NB4 (cell line): ENCODE results near the gene IMMP1L.

ENCODE experiments used
- DNase-seq: peaks from one replicate; pipeline ENCODE4 v3.0.0; 2010; ENCODE audit warnings: low read depth
- H3K4me3 ChIP-seq: one replicate; pipeline ENCODE4 v1.5.1; 2011; ENCODE audit warnings: mild to moderate bottlenecking, low read depth, low read length, moderate library complexity
- MYC ChIP-seq: IDR thresholded peaks from 2 replicates; pipeline ENCODE4 v1.6.1; 2011; ENCODE audit warnings: low read depth, low read length
- POLR2A ChIP-seq: IDR thresholded peaks from 2 replicates; pipeline ENCODE4 v1.6.1; 2011; ENCODE audit warnings: mild to moderate bottlenecking; ENCODE audit not compliant: insufficient read length; ENCODE audit errors: extremely low read depth
- TF ChIP-seq, protein P1 (sequence below): IDR thresholded peaks from one replicate; pipeline ENCODE4 v1.5.1; 2012; ENCODE audit warnings: low read depth, low read length
- TF ChIP-seq, protein P2 (sequence below): IDR thresholded peaks from 2 replicates; pipeline ENCODE4 v1.6.1; 2011; ENCODE audit warnings: low read depth, low read length

IMMP1L gene

DNA sequence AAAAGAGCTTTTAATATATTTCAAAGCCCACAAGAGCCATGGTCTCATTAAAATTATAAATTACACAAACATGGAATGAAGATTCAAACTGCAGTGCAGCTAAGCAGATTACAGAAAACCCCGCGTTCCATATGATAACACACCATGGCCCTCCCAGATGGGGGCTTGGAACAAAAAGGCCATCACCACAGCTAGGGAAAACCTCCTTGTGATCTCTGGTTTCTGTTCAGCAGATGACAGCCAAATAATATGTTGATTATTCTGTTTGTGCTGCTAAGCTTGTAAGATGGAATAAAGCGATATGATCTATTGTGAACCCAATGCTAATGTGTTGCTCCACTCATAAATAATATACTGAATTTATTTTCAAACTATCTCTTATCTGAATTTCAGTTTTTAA lies 28.5 kb downstream of the IMMP1L start:
- no peak overlapping the region for H3K4me3 ChIP-seq
- no peak for DNase-seq
- TF ChIP-seq, protein P1, sequence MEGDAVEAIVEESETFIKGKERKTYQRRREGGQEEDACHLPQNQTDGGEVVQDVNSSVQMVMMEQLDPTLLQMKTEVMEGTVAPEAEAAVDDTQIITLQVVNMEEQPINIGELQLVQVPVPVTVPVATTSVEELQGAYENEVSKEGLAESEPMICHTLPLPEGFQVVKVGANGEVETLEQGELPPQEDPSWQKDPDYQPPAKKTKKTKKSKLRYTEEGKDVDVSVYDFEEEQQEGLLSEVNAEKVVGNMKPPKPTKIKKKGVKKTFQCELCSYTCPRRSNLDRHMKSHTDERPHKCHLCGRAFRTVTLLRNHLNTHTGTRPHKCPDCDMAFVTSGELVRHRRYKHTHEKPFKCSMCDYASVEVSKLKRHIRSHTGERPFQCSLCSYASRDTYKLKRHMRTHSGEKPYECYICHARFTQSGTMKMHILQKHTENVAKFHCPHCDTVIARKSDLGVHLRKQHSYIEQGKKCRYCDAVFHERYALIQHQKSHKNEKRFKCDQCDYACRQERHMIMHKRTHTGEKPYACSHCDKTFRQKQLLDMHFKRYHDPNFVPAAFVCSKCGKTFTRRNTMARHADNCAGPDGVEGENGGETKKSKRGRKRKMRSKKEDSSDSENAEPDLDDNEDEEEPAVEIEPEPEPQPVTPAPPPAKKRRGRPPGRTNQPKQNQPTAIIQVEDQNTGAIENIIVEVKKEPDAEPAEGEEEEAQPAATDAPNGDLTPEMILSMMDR, result no peak
- TF ChIP-seq, protein P2, sequence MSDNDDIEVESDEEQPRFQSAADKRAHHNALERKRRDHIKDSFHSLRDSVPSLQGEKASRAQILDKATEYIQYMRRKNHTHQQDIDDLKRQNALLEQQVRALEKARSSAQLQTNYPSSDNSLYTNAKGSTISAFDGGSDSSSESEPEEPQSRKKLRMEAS, result no peak
- TF ChIP-seq POLR2A (no peak), MYC (no peak)

DNA sequence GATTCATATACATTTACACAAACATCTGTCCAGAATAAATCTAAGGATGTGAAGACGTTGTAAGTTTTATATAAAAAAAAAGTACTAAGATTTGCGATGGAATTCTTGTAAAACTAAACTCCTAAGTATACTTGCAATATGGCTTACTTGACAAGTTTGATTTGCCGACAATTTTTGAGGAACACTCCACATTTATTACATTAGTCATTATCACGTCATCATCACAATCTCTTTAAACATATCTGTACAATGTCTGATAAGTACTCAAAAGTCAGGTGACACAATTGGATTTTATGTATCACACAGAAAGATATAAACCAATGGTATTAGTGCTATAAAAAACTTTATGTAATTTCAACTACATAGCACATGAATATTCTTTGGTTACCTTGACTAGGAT lies 30.4 kb downstream of the IMMP1L start:
- TF ChIP-seq, protein P1, result no peak
- TF ChIP-seq POLR2A (no peak), MYC (no peak)
- TF ChIP-seq, protein P2, result no peak
- no peak for DNase-seq
- no peak overlapping the region for H3K4me3 ChIP-seq

DNA sequence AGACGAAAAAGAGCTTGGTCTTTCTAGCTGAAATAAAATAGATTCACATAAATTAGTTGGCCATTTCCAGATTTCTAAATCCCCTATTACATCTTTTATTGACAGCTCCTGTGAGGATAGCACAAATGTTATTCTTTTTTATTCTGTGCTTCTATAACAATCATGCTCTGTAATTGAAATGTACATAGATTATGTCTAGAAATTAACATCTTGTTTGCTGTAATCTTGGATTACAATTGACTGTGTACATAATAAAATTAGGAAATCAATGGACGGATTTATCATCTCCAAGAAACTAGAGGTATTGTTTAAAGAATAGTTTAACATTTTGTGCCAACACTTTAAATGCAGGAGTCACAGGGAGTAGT lies 31.2 kb downstream of the IMMP1L start:
- TF ChIP-seq MYC, result no peak
- no peak for TF ChIP-seq POLR2A
- TF ChIP-seq, protein P2, result no peak
- TF ChIP-seq, protein P1, result no peak
- DNase-seq, result no peak
- H3K4me3 ChIP-seq, result no peak overlapping the region

DNA sequence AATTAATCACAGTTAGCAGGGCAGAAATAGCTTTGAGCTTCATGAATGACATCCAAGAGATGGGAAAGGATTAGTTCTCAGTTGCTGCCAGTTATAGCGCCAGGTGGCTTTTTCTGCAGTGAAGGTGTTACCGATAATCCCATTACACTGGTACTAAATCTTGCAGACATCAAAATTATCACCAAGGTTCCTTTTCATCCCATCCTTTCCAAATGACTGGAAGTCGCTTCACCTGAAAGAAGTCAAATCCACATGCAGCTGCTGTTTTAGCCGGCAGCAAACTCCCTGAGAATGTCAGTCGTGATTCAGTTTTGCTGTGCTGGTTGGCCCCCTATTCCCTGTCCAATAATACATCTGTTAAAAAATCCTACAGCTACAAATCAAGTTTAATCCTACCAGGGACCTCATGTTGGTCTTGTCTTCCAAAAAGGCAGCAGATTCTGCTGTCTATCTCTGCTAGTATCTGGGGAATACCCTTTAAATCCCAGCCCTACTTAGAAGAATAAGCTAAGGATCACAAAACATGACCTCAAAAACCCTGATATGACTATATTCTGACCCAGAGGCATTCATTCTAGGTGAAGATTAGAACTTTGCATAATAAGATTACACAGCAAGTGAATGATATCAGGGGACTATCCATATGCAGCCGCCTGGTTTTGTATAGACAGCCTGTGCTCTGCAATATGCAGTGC lies 31.7 kb downstream of the IMMP1L start:
- no peak overlapping the region for H3K4me3 ChIP-seq
- DNase-seq, result no peak
- TF ChIP-seq MYC (no peak), POLR2A (no peak)
- TF ChIP-seq, protein P2, result no peak
- TF ChIP-seq, protein P1, result no peak

DNA sequence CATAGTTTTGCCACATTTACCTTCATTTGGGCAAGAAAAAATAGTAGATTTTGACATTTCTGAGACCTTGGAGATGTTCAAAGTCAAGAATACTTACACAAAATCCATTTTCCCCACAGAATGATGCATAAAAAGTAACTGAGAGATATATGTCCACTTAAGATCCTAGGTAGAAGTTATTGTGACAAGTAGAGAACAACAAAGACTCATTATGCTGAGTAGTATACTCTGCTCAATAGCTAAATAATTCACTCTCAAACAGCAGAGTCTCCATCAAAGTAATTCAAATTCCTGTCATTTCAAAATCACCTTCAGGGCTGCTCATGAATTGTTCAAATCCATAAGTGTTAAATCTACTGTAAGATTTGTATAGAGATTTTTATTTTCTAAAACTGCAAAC lies 35.3 kb downstream of the IMMP1L start:
- no peak overlapping the region for H3K4me3 ChIP-seq
- no peak for DNase-seq
- no peak for TF ChIP-seq MYC

DNA sequence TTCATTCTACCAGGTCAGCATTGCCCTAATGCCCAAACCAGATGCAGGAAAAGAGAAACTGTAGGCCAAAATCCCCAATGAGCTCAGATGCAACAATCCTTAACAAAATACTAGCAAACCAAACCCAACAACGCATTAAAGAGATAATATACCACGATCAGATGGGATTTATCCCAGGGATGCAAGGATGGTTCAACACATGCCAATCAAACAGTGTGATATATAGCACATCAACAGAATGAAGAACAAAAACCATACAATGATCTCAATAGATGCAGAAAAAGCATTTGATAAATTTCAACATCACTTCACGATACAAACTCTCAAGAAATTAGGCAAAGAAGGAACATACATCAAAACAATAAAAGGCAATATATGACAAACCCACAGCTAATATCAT lies 45.0 kb downstream of the IMMP1L start:
- H3K4me3 ChIP-seq, result no peak overlapping the region
- DNase-seq, result no peak
- no peak for TF ChIP-seq POLR2A
- TF ChIP-seq MYC, result no peak

DNA sequence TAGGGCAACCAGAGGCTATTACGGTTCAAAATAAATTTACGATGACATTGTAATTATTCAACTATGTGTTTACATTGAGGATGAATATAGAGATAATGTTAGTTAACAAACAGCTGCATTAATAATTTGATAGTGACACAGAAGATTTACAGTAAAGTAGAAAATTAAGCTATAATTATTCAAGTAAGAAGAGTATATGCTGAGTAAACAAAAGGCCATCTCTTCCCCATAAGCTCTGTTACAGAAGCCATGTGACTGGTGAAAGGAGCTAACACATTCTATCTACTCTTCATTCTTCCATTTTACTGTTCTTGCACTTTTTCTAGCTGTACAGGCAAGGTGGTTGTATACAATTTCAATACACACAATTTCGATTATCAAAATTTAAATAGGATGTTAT lies 54.2 kb downstream of the IMMP1L start:
- TF ChIP-seq MYC (no peak), POLR2A (no peak)
- TF ChIP-seq, protein P1, result no peak
- TF ChIP-seq, protein P2, result no peak

More for the DNA sequence above, 54.2 kb downstream of the IMMP1L start:
- no peak for DNase-seq
- no peak overlapping the region for H3K4me3 ChIP-seq
